ENCODE results near the gene ACAD8. TPM values are rescaled to one million over a fixed set of nuclear protein-coding genes. Genes with fewer than 3 reads are reported as not detected.
"Not testable (repeated sequence)": the region's sequence is repeated elsewhere in the genome, so short reads cannot be mapped to it uniquely, and the experiment has no call there.

ACAD8 gene
- total RNA-seq, 2 donors from 2014 or later: 25.7 to 27.3 TPM

GRCh38 chr11:134236834-134237556 is 16.4 kb upstream of the ACAD8 start:
- ATAC-seq: no peak
- no peak for DNase-seq
- intact Hi-C loops (cut with DNase I): no loop called here

- intact Hi-C loops (cut with DNase I): no loop called here
- ATAC-seq (no peak), DNase-seq (no peak)
Observed at GRCh38 chr11:134237557-134237922, 15.8 kb upstream of the ACAD8 start.

- DNase-seq (no peak), ATAC-seq (no peak)
- intact Hi-C loops (cut with DNase I): no loop called here
Observed at GRCh38 chr11:134238956-134239355, 14.4 kb upstream of the ACAD8 start.

GRCh38 chr11:134240592-134240991 is 12.8 kb upstream of the ACAD8 start:
- intact Hi-C loops (cut with DNase I): no loop called here
- DNase-seq (no peak), ATAC-seq (no peak)

GRCh38 chr11:134242376-134242775 is 11.0 kb upstream of the ACAD8 start:
- no peak for ATAC-seq
- DNase-seq: no peak
- intact Hi-C loops (cut with DNase I): no loop called here

- no peak for ATAC-seq
- DNase-seq: no peak
- intact Hi-C loops (cut with DNase I): no loop called here
Observed at GRCh38 chr11:134243913-134244312, 9.5 kb upstream of the ACAD8 start.

- no peak for DNase-seq
- ATAC-seq: peak; percentile 10 to 39
- intact Hi-C loops (cut with DNase I): no loop called here
Observed at GRCh38 chr11:134244593-134244992, 8.8 kb upstream of the ACAD8 start.

- no peak for DNase-seq
Observed at GRCh38 chr11:134245434-134245833, 7.9 kb upstream of the ACAD8 start.

GRCh38 chr11:134246100-134246499 is 7.3 kb upstream of the ACAD8 start:
- intact Hi-C loops (cut with DNase I): no loop called here
- DNase-seq: no peak
- ATAC-seq: no peak

More at GRCh38 chr11:134245434-134245833, 7.9 kb upstream of the ACAD8 start:
- intact Hi-C loops (cut with DNase I): no loop called here
- ATAC-seq: no peak

GRCh38 chr11:134246678-134247077 is 6.7 kb upstream of the ACAD8 start:
- DNase-seq (no peak), ATAC-seq (no peak)
- intact Hi-C loops (cut with DNase I): no loop called here

- intact Hi-C loops (cut with DNase I): no loop called here
- DNase-seq (no peak), ATAC-seq (no peak)
Observed at GRCh38 chr11:134248910-134249480, 4.4 kb upstream of the ACAD8 start.

- ATAC-seq (no peak), DNase-seq (no peak)
- intact Hi-C loops (cut with DNase I): no loop called here
Observed at GRCh38 chr11:134250246-134250645, 3.1 kb upstream of the ACAD8 start.

- DNase-seq (no peak), ATAC-seq (no peak)
- intact Hi-C loops (cut with DNase I): no loop called here
Observed at GRCh38 chr11:134250675-134251074, 2.7 kb upstream of the ACAD8 start.

GRCh38 chr11:134252346-134253187 is 801 bp upstream of the ACAD8 start:
- peak; percentile 36 for DNase-seq
- intact Hi-C loops (cut with DNase I): no loop called here
- peak; percentile 13 to 29 for ATAC-seq

- DNase-seq (no peak), ATAC-seq (no peak)
- intact Hi-C loops (cut with DNase I): no loop called here
Observed at GRCh38 chr11:134254433-134255183, 1.2 kb downstream of the ACAD8 start.

GRCh38 chr11:134255184-134255561 is 1.8 kb downstream of the ACAD8 start:
- DNase-seq; intact Hi-C loops (cut with DNase I); ATAC-seq: not testable (repeated sequence)

- ATAC-seq (no peak), DNase-seq (no peak)
- intact Hi-C loops (cut with DNase I): no loop called here
Observed at GRCh38 chr11:134257101-134257500, 3.7 kb downstream of the ACAD8 start.

GRCh38 chr11:134258577-134258976 is 5.2 kb downstream of the ACAD8 start:
- DNase-seq: no peak
- ATAC-seq: no peak
- intact Hi-C loops (cut with DNase I): no loop called here

GRCh38 chr11:134260503-134260902 is 7.1 kb downstream of the ACAD8 start:
- ATAC-seq (no peak), DNase-seq (no peak)
- intact Hi-C loops (cut with DNase I): no loop called here

- no peak for ATAC-seq
- intact Hi-C loops (cut with DNase I): no loop called here
- DNase-seq: no peak
Observed at GRCh38 chr11:134260983-134261382, 7.6 kb downstream of the ACAD8 start.
